Ovary (tissue), 9 donors: ENCODE results near the gene SEC24C. TPM values are rescaled to one million over a fixed set of nuclear protein-coding genes. Genes with fewer than 3 reads are reported as not detected.

Experiments
- DNase-seq, 5 donors: peaks; one replicate each; pipeline ENCODE4 v3.0.0-alpha.2; 2019 to 2020
- H3K27ac ChIP-seq, 2 donors: fragments of 200-600 bp; one replicate each; pipeline versions ENCODE4 v1.5.1 to v1.8.0; 2019 to 2022
- H3K27me3 ChIP-seq: fragments of 200-600 bp; one replicate; pipeline ENCODE4 v1.8.0; 2022
- H3K36me3 ChIP-seq: fragments of 200-600 bp; sonication (generic); one replicate; pipeline ENCODE4 v1.5.1; 2019
- H3K4me1 ChIP-seq: one replicate; pipeline ENCODE4 v1.8.1; 2013; ENCODE audit warnings: mild to moderate bottlenecking, moderate library complexity; ENCODE audit not compliant: insufficient read depth
- H3K4me3 ChIP-seq: fragments of 200-600 bp; sonication (generic); one replicate; pipeline ENCODE4 v1.5.1; 2017
- H3K9me3 ChIP-seq, 2 donors: fragments of 200-600 bp in 1 of 2; sonication (generic) in 1 of 2; one replicate each; pipeline versions ENCODE4 v1.5.1 to v1.8.1; 2013 to 2019; ENCODE audit warnings: mild to moderate bottlenecking in 1 of 2, moderate library complexity in 1 of 2
- CTCF ChIP-seq, 3 donors: fragments of 450-650 bp in 2 of 3; fragments of 200-600 bp in 1 of 3; IDR thresholded peaks; one replicate each; pipeline versions ENCODE4 v1.5.1 to v1.8.0; 2016 to 2022; ENCODE audit warnings: antibody characterized with exemption in 3 of 3, mild to moderate bottlenecking in 1 of 3
- EP300 ChIP-seq: sonication (generic); formaldehyde crosslinking; IDR thresholded peaks from one replicate; pipeline ENCODE4 v1.6.1; 2017; ENCODE audit warnings: antibody characterized with exemption
- POLR2A ChIP-seq: fragments of 450-650 bp; IDR thresholded peaks from one replicate; pipeline ENCODE4 v1.6.1; 2017; ENCODE audit warnings: antibody characterized with exemption, mild to moderate bottlenecking, moderate library complexity
- WGBS, 3 donors: extraction: QIAGEN DNeasy Blood & Tissue Kit in 1 of 3; methylation state at CpG; one replicate each; pipeline versions ENCODE4 v1.1.5 to v1.1.7; 2013 to 2017; 5-methylcytosine and 5-hydroxymethylcytosine counted together
- intact Hi-C, 4 donors: fragments of 100-400 bp; cut with DNase I; formaldehyde crosslinking; loops; one replicate each; pipeline versions ENCODE4 v1.11.0 to v1.15.1; 2022 to 2023
- polyA plus RNA-seq, 2 donors: library from polyadenylated mRNA; stranded (reverse); fragments of 200-250 nt in 1 of 2; fragments of 350-450 nt in 1 of 2; fragmentation: Illumina TruSeq in 1 of 2; extraction: RNeasy Lipid Tissue Mini Kit (QIAGEN cat#74804) in 1 of 2; gene quantifications; one replicate each; pipeline ENCODE4 v1.2.3, GENCODE V29; 2013 to 2014
- total RNA-seq, 7 donors: library from RNA; depleted of rRNA in 2 of 7; stranded (reverse); fragments of >200 nt in 2 of 7; fragmentation: NEBNext Ultra II Directional in 3 of 7; extraction: Animal tissue kit (Norgen Biotek cat#: 25700) in 3 of 7; gene quantifications; one replicate each; pipeline versions ENCODE4 v1.1.0 to v1.2.4, GENCODE V29; 2016 to 2023
- donor health status: DM: no; HTN: no; CAD: no; lungs with moderate emphysema.
- donor health status: DM: no; HTN: no; CAD: no.
- donor health status: Bipolar disorder and iron deficiency.
- donor health status: DM: yes; HTN: yes; CAD: no.
- donor health status: DM: no; HTN: no; CAD: no.
- donor health status: DM: yes; HTN: yes; CAD: no.

The SEC24C gene
- total and polyA plus RNA-seq, 9 donors: 30.3 to 70.4 (median 58.8) TPM

DNA sequence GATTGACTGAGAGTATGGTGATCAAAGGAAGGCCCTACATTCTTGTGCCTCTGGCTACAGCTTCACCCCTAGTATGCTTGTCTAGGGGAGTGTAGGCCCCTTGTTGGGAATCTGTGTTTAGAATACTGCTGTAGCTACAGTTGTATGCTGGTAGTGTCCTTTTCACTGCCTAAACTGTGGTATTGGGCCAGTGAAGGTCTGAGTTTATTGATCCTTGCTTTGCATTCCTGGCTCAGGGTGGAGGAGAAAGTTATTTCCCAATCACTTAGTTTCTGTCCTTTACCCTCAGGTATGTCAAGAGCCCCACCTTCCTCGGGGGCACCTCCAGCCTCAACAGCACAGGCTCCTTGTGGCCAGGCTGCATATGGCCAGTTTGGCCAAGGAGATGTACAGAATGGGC lies 6.6 kb downstream of the SEC24C start:
- H3K27me3 ChIP-seq: no peaks in the 10 kb centered on the region
- H3K27ac ChIP-seq: no peak overlapping the region
- no peak for TF ChIP-seq EP300
- no peak for TF ChIP-seq POLR2A
- no peak for TF ChIP-seq CTCF (IDR thresholded peaks at IDR 0.05)
- peaks cover 2% of the 10 kb centered on the region for H3K4me1 ChIP-seq
- H3K4me3 ChIP-seq: no peak overlapping the region
- intact Hi-C loops: no loop called here
- no peaks in the 10 kb centered on the region for H3K36me3 ChIP-seq
- H3K9me3 ChIP-seq: no peaks in the 10 kb centered on the region
- no peak for DNase-seq
- 85 to 100% (median 92%) methylated on average over 1 of the region's 1 CpG for WGBS, 3 donors

DNA sequence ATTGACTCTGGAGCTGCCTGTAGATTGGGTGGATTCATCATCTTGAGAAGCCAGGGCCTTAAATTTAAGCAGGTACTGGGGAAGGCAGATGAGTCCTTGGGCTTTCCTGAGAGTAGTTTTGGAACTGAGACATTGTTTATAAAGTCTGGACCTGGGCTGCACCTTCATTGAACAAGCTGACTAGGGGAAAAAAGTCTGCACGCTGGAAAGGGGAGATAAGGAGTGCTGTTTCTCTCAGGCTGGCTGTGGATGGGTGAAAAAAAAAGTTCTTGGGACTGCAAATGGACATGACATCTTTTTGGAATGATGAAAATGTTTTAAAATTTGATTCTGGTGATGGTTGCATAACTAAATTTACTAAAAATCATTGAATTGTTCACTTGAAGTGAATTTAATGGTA lies 12.0 kb downstream of the SEC24C start:
- WGBS, 3 donors: 18 to 33% (median 19%) methylated on average over 1 of the region's 1 CpG
- TF ChIP-seq CTCF (IDR thresholded peaks at IDR 0.05) (no peak), EP300 (no peak), POLR2A (no peak)
- H3K4me1 ChIP-seq: no peaks in the 10 kb centered on the region
- H3K4me3 ChIP-seq: no peak overlapping the region
- no peak for DNase-seq
- H3K27me3 ChIP-seq: no peaks in the 10 kb centered on the region
- no peaks in the 10 kb centered on the region for H3K36me3 ChIP-seq
- H3K9me3 ChIP-seq: no peaks in the 10 kb centered on the region
- H3K27ac ChIP-seq: no peak overlapping the region
- intact Hi-C loops: no loop called here

GRCh38 chr10:73758704-73759511 lies 14.7 kb downstream of the SEC24C start:
- TF ChIP-seq CTCF (IDR thresholded peaks at IDR 0.05) (no peak), EP300 (no peak), POLR2A (no peak)
- intact Hi-C loops: no loop called here
- H3K4me3 ChIP-seq: no peak overlapping the region
- H3K27me3 ChIP-seq: no peaks in the 10 kb centered on the region
- no peaks in the 10 kb centered on the region for H3K4me1 ChIP-seq
- 91 to 92% (median 92%) methylated on average over 9 of the region's 9 CpGs for WGBS, 3 donors
- no peaks in the 10 kb centered on the region for H3K36me3 ChIP-seq
- DNase-seq: no peak
- no peaks in the 10 kb centered on the region for H3K9me3 ChIP-seq
- H3K27ac ChIP-seq: no peak overlapping the region

DNA sequence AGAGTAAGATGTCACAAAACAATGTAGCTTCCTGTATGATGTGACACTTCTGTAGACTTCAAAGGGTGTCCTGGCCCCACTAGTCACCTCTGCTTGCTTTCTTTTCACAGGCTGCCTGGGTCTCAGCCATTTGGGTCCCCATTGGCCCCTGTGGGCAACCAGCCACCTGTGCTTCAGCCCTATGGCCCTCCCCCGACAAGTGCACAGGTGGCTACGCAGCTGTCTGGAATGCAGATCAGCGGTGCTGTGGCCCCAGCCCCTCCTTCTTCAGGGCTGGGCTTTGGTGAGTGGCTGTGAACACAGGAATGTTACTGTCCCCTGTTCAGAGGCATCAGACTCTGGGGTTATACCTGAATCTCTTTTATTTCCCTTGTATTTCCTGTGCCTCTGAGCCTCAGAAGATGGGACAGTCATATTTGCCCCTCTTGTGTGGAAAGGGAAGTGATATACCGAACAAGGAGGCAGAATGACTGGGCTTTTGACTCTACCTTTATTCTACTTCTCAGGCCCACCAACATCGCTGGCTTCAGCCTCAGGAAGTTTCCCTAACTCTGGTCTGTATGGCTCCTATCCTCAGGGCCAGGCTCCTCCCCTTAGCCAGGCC lies 15.4 kb downstream of the SEC24C start:
- DNase-seq: no peak

More for the DNA sequence above, 15.4 kb downstream of the SEC24C start:
- Histone ChIP-seq H3K27ac (no peak overlapping the region), H3K9me3 (no peaks in the 10 kb centered on the region), H3K27me3 (no peaks in the 10 kb centered on the region), H3K36me3 (no peaks in the 10 kb centered on the region), H3K4me3 (no peak overlapping the region), H3K4me1 (no peaks in the 10 kb centered on the region)
- TF ChIP-seq POLR2A (no peak), EP300 (no peak), CTCF (IDR thresholded peaks at IDR 0.05) (no peak)
- WGBS, 3 donors: 68 to 79% (median 77%) methylated on average over 5 of the region's 5 CpGs
- intact Hi-C loops: no loop called here
